ENCODE data around the gene TTC7B.

DNA sequence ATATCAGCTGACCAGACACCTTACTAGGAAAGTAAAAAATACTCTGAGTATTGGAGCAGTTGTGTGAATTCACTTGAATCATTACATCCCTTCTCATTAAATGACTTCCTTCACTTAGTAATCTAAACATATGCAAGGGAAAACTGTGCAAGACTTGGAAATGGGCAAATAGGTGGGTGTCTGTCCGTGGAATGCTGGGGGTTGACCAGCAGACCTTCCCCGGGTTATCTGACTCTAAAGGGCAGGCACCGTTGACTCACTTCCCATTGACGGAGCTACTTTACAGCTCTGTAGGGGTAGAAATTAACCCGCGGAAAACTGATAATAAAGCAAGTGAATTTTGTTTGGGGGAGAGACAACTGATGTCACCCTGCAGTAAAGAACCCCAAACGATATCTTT lies 199.3 kb downstream of the TTC7B start:
- TF ChIP-seq YY1 (IDR thresholded peaks at IDR 0.05; ENCODE audit: insufficient read depth, insufficient read length) = no peak
- no peak for TF ChIP-seq SUZ12 (IDR thresholded peaks at IDR 0.05; ENCODE audit: extremely low read depth, insufficient read depth, insufficient read length)
- TF ChIP-seq ZNF274 (IDR thresholded peaks at IDR 0.05; ENCODE audit: low read depth, low read length) = no peak

All from NT2/D1 (cell line).